HG03064 (cell line): ENCODE measurements around the gene ST6GALNAC3.
"Not testable (repeated sequence)": the region's sequence is repeated elsewhere in the genome, so short reads cannot be mapped to it uniquely, and the experiment has no call there.

Experiments used
- ATAC-seq: cut with Tn5 transposase; IDR thresholded peaks from one replicate; pipeline ENCODE4 v1.9.1; 2021; ENCODE audit warnings: low read depth; ENCODE audit not compliant: unreplicated experiment

Gene ST6GALNAC3

DNA sequence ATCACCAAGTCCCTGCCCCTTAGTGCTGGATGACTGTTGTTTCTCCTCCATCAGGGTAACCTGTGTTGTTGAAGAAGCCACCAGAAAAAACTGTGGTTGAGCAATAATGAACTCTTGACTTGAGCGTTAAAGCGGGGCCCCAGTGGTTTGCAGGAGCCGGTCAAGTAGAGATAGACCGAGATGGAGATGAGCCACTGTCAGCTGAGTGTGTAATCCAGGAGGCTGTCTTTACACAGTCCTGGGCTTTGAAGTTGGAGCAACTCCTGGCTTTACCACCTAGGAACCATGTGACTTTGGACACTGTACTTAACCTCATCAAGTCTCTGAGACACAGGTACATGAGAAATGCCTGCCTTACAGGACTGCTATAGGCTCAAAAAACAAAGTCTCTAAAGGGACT is 158.1 kb downstream of the ST6GALNAC3 start:
- no peak for ATAC-seq

DNA sequence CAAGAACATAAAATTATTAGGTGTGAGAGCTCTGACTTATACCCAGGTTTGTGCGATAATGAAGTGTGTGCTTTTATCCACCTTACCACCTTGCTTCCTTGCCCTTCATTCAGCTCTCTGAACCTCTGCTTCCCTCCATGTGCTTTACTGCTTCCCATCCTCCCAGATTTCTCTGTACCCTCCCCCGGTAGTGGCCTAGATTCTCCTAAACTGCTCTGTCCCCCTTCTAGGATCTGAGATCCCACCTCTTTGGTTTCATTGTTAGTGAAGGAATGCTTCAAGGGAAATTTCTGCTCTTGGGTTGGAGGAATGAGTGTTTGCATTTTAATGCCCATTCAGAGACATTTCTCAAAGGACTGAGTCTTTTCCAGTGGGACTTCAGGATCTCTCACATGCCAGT is 159.5 kb downstream of the ST6GALNAC3 start:
- ATAC-seq, result no peak

DNA sequence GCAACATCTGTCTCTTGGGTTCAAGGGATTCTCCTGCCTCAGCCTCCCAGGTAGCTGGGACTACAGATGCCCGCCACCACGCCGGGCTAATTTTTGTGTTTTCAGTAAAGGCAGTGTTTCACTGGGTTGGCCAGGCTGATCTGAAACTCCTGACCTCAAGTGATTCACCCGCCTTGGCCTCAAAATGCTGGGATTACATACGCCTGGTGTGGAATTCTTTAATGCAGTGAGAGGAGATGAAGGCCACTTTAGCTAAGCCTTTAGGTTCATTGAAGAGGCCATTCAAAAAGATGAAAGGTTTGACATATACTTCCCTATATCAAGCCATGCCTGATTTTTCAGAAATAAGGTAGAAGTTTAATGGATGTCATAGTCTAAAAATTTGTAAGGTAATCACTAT is 162.7 kb downstream of the ST6GALNAC3 start:
- no peak for ATAC-seq

DNA sequence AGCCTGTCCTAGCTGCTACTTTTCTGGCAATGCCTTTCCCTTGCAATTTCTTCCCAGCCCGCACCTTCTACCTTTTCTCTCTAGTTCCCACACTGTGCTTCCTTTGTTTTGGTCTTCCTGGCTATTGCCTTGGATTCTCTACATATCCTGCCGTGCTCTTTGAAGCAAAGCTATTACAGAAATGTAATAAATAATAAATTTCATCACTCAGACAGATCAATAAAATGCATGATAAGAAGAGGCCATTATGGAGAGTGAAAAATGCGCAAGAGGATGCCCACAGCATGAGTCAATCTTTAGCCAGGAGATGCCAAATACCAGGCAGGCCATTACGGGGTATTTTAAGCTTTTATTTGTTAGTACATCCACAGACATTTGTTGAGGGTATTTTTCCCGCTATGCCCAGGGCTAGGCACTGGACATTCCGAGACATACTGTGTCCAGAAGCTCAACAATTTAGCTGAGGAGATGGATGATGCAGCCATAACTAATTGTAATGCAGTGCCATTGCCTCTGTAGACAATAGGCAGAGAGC is 163.6 kb downstream of the ST6GALNAC3 start:
- ATAC-seq, result no peak

DNA sequence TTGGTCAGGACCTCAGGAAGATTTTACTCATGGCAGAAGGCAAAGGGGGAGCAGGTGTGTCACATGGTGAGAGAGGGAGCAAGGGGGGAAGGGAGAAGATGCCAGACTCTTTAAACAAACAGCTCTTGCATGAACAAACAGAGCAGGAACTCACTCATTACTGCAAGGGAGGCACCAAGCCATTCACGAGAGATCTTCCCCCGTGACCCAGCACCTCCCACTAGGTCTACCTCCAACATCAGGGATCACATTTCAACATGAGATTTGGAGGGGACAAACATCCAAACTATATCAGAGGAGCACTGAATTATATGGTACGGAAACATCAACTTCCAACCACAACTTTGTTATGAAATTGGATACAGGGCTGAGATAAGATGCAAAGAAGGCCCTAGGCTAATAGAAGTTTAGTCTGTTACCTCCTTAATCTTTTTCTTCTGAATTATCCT is 164.9 kb downstream of the ST6GALNAC3 start:
- no peak for ATAC-seq

DNA sequence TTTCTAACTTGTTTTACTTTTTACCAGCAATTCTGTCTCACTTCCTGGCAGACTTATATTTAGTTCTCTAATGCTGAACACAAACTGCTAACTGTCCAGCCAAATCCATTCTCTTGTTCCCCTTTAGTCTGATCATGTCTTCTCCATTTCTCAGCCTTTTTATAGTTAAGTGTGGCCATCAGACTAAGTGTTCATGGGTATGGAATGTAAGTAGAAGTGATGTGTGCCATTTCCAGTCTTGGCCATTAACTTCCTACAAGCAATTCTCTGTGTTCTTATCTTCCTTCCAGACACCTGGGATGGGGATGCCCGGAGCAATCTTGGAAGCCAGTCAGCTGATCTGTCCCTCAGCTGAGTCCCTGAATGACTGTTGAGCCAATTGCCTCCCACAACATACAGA is 165.8 kb downstream of the ST6GALNAC3 start:
- ATAC-seq, result no peak

DNA sequence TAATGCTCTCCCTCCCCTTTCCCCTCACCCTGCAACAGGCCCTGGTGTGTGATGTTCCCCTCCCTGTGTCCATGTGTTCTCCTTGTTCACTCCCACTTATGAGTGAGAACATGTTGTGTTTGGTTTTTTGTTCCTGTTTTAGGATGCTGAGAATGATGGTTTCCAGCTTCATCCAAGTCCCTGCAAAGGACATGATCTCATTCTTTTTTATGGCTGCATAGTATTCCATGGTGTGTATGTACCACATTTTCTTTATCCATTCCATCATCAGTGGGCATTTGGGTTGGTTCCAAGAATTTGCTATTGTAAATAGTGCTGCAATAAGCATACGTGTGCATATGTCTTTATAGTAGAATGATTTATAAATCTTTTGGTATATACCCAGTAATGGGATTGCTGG is 168.0 kb downstream of the ST6GALNAC3 start:
- ATAC-seq, result not testable (repeated sequence)

DNA sequence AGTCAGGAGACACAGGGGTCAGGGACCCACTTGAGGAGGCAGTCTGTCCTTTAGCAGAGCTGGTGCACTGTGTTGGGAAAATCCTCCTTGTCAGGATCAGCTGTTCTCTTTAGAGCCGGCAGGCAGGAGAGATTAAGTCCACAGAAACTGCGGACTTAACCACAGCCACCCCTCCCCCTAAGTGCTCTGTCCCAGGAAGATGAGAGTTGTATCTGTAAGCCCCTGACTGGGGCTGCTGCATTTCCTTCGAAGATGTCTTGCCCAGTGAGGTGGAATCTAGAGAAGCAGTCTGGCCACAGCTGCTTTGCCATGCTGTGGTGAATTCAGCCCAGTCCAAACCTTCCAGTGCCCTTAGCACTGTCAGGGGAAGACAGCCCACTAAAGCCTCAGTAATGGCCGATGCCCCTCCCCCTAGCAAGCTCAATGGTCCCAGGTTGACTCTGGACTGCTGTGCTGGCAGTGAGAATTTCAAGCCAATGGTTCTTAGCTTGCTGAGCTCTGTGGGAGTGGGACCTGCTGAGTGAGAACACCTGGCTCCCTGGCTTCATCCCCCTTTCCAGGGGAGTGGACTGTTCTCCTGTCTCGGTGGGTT is 172.8 kb downstream of the ST6GALNAC3 start:
- no peak for ATAC-seq

DNA sequence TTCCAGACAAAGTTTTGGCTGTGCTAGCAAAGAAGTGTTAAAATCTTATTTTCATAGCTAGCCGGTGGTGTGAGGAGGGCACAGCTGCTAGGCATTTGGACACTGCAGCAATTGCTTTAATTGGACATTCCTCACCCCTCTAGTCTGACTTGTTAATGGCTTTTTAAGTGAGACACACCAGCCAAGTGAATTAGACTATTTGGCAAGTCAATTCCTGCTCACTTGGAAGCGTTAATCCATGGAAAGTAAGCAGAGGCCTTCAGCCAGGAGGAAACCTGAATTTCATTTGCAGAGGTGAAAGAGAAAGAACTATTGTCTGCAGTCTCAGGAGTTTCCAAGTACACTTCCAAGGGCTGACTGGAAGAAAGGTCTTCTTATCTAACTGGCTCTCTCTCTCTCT is 175.7 kb downstream of the ST6GALNAC3 start:
- ATAC-seq, result no peak

DNA sequence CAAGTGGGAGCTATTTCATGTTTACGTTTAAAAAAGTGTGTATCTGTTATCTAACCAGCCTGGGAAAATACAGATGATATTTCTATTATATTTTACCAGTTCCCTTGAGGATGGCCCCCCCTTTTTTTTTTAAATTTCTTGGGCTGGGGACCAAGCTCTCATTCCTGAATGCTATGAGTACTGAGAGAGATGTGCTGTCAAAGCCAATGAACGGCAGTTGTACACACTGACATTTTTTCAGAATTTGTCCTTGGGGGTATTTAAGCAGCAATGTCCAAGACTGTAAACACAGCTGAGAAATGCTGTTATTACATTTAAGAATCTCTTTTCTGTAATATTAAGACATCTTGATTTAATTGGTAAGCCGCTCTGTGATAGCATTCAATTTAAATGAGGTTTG is 177.9 kb downstream of the ST6GALNAC3 start:
- ATAC-seq, result no peak

DNA sequence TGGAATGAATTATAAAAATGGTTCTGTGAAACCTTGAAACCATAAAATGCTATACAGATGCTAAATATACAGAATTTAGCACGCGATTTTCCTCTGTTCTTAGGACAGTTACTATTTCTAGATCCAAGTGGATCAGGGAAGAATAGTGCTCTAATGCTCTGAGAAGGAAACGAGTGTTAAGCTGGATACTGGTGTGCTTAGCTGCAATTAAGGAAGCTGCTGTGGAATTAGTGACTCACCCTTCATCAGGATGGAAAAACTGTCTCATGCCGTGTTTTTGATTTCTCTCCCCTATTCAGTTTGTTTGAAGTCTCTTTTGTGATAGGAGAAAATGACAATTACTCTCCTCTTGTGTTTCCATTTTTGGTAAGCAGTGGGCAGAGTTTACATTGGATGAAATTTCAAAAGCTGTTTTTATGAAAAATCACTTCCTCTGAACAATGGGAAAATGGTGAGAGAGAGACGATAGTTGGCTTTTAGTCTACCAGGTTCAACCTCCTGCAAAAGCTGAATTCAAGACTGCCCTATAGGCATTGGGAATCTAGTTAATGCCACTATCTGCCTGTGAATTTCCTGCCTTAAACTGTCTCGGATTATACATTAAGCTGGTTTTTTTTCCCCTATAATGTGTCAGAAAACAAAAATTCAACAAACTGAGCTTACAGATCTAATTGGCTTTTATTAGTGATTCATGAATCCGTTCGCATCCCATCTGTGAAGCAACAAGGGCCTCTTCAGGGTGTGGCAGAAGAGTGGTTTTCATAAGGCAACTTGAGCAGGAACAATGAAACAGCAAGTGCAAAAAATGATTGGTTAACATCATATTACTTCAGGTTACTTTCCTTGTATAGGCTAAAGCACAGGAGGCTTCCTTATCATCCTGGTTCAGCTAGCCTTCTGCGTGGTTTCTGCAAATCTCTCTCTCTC is 179.8 kb downstream of the ST6GALNAC3 start:
- no peak for ATAC-seq

DNA sequence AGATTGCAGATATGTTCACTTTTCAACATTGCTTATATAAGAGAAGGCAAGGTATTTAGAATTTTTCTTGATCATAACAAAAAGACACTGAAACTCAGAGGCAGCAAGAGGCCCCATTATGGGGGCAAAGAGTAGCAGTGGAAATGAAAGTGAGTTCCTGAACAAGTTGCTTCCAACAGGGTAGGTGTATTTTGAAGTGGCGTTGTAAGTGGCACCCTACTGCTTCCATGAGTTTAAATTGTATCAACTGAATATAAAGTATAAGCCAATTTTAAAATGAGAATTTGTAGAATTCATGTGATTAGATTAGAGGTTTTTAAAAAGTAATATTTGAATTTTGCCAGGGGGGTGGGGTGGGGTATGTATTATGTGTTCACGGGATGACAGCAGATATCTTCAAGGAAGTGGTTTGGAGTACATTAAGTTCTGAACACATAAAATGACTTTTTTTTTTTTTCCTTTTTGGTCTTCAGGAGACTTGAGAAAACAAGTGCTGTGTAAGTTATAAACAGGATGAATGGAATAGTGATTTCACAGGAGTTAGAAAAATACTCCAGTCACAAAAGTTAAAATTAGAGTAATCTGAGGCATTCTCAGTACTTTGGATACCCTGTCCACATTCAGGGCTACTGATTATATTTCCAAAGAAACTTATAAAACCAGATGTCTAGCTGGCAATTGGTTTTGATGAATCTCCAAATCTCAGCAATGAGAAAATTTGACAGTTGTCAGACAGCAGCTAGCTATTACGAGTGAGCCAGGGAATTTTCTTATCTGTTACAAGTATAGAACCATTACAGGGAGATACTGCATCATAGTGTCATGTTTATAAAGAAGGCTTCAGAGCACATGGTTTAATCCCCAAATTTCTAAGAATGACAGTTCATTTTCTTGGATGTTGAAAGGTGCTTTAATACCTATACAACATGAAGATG is 182.0 kb downstream of the ST6GALNAC3 start:
- no peak for ATAC-seq

DNA sequence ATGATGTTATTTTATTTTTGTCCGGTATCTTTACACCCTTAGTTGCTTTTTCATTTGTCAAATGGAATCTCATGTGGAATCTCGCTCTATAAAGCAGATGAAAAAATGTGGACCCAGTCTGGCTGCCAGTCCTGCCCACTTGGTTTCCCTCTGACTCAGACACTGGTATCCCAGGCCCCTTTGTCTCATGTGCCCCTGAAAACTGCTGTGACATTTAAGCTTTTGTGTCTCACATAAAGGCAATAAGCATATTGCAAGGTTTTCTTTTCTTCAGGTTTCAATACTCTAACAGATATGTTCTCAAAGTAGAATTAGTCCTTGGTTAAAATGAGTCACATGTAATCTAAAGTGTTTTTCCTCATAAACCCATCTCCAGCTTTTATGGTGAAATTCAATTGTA is 183.3 kb downstream of the ST6GALNAC3 start:
- ATAC-seq, result no peak

DNA sequence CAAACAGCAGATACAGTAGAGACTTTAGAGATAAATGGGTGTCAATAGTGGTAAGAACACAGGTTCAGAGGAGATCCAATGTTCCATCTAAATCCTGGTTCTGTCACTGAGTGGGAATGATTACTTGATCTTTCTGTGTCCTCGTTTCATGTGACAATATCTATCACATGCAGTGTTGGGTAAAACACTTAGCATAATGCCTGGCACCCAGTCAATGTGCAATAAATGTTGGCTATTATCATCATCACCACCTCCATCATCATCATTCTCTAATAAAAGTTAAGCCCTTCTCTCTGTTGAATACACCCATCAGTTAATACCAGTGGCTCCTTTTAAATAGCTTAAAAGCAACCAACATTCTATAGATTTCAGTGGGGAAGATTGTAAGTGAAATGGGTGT is 184.7 kb downstream of the ST6GALNAC3 start:
- no peak for ATAC-seq

DNA sequence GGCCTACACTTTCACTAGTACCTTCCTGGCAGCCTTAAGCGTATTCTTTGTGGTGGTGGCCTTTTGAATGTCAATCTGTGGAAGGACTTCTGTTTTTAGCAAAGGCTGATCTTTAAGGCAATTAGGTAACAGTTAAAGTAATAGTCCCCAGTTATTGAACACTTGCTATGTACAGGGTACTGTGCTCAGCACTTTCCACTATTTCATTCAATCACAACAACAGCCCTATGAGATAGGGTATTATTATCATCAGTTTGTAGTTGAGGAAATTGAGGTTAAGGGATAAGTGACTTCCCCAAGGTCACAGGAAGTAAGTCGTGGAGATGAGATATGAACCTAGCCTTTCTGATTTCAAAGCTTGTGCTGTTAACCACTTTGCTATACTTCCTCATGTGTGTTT is 185.7 kb downstream of the ST6GALNAC3 start:
- no peak for ATAC-seq

DNA sequence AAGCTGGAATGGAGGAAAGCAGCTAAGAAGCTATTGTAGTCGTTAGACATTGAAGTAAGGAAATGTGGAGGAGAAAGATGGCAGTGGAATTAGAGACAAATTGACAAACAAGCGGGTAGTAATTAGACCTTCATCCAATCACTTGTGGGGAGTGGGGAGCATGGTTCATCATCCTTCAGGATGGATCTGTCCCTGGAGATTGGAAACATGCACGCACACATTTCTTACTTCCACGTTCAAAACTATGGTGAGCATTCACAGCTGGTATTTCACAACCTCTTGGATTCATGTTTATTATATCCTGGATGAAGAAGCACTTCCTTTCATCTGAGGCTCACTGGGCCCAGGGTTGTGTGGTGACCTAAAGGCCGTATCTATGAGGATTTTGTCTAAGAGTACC is 188.1 kb downstream of the ST6GALNAC3 start:
- ATAC-seq, result no peak

DNA sequence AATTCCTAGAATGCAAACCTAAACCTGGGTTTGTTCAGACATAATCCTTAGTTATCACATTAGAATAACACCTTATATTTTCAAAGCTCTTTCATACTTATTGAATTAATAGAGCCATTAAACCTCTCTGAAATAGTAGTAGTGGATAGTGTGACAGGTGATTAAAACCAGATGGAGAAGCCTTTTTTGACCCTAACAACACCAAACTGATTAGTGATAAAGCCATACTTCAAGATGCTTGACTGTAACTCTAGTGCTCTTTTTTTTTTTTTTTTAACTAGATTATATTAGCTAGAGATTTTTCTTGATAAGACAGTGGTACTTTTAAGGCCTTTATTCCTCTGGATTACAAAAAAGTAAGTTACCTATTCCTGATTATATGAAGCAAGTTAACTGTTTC is 190.1 kb downstream of the ST6GALNAC3 start:
- no peak for ATAC-seq

DNA sequence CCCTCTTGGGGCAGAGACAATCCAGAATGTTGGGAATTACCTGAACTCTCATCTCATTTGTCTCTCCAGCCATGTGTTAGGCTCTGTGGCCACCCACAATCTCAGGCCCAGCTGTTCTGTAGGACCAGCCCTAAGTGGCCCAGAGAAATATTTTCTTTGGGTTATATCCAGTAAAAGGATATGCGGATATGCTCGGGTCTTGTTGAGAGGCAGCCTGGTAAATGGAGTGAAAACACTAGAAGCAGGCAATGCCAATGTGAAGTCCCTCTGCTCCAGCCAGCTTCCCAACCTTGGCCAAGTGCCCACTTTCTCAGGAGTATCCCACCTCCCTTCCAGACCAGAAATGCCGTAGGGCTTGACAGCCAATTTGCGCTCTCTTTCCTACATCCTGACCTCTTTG is 192.2 kb downstream of the ST6GALNAC3 start:
- ATAC-seq, result no peak

DNA sequence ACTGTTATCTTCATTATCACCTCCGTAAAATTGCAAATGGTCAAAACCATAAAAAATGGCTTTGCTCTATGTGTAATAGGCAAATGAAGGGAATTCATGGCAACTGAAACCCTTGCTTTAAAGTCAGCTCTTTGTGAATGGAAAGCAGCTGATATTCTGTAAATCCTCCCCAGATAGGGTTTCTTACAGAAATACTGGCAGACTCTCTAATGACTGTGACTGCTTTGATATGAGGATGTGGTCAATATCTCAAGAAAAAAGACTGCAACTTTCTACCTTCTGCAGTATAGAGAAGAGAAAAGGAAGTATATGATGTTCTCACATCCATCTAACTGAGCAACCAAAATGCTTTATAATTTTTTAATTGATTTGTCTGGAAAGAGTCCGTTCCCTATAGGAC is 193.1 kb downstream of the ST6GALNAC3 start:
- ATAC-seq, result no peak

DNA sequence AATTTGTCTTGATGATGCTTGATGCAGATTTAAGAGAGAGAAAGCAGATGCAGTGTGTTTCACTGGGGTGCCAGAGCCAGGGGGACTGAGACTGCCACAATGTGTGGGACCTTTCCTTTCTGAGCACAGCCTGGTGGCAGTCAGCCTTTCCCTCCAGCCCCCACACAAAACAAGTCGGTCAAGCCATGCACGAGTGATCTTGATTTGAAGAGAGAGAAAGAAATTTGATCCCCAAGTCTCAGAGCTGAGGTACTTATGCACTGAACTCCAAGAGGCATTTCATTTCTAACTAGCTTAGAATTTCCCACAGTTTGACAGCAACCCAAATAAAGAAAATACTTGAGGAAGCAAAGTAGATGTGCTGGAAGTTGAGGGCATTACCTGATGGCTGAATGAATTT is 193.8 kb downstream of the ST6GALNAC3 start:
- no peak for ATAC-seq

DNA sequence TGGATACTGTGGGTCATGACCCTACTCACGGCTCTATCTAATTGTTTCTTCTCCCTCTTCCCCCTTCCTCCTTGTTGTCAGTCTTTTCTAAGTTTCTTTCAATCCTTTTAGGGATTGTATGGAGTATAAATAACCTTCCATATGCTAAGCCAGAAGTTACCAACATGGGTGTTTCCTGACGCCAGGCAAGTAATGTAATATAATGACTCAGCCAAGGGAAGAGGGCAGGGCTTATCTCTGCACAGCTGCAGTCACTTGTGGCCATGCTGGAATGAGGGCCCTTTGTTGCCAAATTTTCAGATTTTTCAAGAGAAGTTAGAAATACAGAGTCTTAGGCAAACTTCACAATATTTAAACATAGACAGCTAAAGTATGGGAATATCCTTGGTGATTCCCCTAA is 194.6 kb downstream of the ST6GALNAC3 start:
- no peak for ATAC-seq
